Upper lobe of left lung (tissue), 4 donors: ENCODE measurements around the gene PAMR1.

Experiments
- CTCF ChIP-seq, 6 experiments: fragments of 450-650 bp in 4 of 6; fragments of 200-600 bp in 2 of 6; sonication (generic) in 2 of 6; IDR thresholded peaks; one replicate each; pipeline ENCODE4 v1.5.1; 2016 to 2019; ENCODE audit warnings: antibody characterized with exemption in 6 of 6
- POLR2AphosphoS5 ChIP-seq, 2 donors: sonication (generic); formaldehyde crosslinking; IDR thresholded peaks; one replicate each; pipeline ENCODE4 v1.5.1; 2017; ENCODE audit warnings: antibody characterized with exemption in 2 of 2

- no peak for TF ChIP-seq CTCF (IDR thresholded peaks at IDR 0.05)
- no peak for TF ChIP-seq POLR2AphosphoS5 (IDR thresholded peaks at IDR 0.05)
These were observed 50.7 kb downstream of the PAMR1 start for GRCh38 chr11:35474688-35475087.
